ENCODE results near the gene RARG.

Gene RARG

GRCh38 chr12:53161119-53161911, 70.7 kb downstream of the RARG start:
- DNase-seq = no peak

GRCh38 chr12:53160673-53161072, 71.3 kb downstream of the RARG start:
- no peak for DNase-seq

Measured in CD4-positive, alpha-beta T cell treated with Interleukin-21 for 1 hour (primary cell).